T-helper 2 cell (primary cell): ENCODE measurements around the gene RNH1.

ENCODE experiments used
- DNase-seq, 5 experiments: peaks; one replicate each; pipeline versions ENCODE4 v3.0.0 to v3.0.0-alpha.2; 2012 to 2022

RNH1 gene

DNA sequence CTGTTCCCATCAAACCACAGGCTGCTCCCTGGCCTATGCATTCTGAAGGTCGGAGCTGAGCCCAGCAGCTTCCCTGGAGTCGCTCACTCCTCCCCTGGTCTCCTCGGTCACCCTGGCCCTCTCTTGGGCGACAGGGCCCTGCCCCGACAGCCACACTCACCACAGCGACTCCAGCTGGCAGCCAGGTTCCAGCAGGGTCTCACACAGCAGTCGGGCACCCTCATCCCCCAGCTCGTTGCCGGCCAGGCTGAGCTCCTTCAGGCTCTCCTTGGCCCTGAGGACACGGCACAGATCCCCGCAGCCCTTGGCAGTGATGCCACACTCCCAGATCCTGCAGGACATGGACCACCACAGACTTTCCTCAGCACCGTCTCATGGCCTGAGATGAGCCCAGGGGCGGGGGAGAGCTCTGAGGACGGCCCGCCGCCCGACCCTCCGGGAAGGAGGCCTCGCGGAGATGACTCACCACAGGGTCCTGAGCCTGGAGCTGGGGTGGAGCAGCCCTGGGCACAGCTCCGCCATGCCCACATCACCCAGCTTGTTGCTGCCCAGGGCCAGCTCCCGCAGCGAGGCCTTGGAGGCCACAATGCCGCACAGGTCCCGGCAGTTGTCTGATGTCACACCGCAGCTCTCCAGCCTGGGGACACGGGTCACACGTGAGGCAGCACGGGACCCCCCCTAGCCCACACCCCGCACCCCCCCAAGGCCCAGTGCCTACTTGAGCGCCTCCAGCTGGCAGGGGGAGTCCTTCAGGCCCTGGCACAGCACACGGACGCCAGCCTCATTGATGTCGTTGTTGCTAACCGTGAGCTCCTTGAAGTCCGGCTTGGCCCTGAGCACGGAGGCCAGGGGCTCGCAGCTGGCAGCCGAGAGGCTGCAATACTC is 8.5 kb downstream of the RNH1 start:
- no peak for DNase-seq

DNA sequence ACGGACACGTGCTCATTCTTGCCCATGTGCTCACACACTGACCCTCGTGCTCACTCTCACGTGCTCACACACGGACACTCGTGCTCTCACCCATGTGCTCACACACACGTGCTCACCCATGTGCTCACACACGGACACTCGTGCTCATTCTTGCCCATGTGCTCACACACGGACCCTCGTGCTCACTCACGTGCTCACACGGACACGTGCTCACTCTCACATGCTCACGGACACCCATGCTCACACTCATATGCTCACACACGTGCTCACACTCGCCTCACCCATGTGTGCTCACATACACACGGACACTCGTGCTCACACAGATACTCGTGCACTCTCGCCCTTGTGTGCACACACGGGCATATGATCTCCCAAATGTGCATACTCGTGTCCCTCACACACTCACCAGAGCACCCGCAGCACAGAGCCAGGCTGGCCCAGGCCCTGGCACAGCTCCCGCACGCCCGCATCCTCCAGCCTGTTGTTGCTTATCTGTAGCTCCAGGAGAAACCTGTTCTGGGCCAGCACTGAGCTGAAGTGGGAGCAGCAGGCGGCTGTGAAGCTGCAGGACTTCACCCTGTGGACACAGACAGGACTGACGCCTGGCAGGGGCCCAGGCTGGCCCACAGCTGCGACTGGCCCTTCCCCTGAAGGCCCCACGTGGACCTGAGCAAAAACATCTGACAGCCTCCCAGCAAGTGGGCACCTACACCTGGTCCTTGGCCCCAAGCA is 9.3 kb downstream of the RNH1 start:
- no peak for DNase-seq

DNA sequence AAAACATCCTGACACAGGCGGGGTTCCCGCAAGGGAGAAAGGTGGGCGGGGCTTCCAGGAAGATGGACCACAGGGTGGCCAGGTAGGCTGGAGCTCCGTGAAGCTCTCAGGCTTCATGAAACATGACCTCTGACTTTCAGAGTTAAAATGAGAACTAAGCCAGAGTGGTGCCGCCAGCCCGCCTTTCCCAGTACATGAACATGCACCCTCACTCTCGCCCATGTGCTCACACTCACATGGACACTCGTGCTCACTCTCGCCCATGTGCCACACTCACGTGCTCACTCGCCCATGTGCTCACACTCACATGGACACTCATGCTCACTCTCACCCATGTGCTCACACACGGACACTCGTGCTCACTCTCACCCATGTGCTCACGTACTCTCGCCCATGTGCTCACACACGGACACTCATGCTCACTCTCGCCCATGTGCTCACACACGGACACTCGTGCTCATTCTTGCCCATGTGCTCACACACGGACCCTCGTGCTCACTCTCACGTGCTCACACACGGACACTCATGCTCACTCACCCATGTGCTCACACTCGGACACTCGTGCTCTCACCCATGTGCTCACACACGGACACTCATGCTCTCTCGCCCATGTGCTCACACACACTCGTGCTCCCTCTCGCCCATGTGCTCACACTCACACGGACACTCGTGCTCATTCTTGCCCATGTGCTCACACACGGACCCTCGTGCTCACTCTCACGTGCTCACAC is 10.0 kb downstream of the RNH1 start:
- no peak for DNase-seq

DNA sequence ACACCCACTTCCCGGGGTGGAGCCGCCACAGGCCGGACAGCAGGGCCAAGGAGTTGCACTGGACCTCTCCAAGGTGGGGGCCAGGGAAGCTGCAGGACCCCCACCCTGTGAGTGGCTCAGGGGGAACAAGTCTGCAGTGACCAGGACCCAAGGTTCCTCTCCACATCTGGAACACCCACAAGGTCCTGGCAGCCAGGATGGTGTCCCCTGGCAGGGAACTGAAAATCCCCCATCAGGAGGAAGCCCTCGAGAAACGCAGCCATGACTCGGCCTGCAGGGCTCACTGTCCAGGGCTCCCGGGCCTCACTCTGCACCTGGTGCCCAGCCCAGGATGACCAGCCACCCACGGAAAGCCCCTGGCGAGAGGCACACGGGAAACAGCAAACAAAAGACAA is 11.5 kb downstream of the RNH1 start:
- DNase-seq = no peak

DNA sequence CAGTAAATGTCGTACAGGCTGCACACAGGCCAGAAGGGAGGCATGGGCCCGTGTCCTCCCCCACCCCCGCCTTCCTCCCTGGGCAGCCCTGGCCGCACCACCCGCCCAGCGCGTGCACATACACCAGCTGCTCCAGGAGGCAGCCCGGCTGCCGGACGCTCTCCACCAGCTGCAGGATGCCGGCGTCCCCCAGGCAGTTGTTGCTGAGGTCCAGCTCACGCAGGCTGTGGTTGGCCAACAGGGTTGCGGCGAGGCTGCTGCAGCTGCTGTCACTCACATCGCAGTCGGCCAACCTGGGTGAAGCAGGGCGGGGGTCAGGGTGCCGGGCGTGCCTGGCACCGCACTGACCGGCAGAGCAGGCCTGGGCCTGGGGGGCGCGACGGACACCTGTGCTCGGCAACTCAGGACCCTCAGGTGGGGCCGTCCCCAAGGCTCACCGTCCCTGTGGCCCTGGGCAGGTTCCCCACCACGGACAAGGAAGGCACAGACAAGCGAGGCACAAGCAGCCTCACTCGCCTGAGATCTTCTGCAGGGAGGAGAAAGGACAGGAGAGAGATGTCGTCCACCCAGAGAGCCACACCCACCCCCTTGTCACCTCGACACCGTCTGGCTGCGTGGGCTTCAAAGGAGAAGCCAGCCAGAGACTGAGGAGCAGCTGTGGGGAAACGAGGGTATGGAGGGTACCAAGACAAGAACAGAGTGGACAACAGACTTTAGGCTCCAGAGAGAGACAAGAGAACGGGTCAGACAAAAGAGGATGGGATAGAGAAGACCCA is 12.1 kb downstream of the RNH1 start:
- DNase-seq = no peak

DNA sequence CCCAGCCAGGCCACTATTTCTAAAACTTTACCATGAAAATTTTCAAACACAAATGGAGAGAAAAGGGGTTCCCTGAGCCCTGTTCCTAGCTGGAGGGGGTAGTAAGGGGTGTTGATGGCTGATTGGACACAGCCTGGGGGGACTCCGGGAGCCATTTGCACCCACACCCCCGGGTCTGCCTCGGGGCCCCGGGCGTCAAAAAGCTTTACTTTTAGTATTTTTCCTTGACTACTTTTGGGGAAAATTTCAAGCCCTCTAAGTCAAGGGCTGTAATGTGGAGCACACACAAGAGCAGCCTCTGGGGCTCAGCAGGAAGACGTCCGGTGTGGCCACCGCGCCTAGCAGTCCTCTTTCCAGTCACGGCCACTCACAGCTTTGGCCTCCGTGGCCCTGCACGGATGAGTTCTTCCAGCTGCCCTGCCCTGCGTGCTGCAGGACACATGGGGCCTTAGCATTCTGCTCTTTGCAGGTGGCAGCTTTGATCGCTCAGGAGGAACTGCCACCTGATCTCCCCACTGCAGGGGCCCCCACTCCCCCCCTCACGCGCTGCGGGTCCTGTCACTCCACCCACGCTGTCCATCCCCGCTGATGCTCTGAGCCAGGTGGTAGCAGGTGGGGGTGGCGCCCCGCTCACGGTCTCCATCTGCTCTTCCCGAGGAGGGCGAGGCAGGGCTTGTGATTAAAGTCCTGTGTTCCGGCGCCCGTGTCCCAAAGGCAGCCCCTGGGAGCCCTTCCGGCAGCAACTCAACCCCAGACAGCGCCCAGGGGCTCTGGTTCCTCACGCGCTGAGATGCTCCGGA is 14.4 kb downstream of the RNH1 start:
- DNase-seq = no peak

DNA sequence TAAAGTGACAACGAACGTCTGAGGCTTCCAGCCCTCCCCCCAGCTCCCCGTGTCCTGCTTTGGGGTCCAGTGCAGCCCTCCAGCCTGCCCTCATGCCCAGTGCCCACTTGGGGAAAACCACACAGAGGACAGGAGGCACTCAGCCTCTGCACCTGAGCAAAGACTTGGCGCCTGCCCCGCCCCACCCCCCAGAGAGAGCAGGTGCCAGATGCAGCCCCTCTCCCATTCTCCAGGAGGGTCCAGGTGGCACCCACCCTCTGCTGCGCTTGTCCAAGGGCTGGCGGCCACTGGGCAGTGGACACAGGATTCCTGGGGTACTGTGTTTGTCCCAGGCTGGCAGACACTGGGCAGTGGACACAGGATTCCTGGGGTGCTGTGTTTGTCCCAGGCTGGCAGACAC is 15.7 kb downstream of the RNH1 start:
- no peak for DNase-seq

DNA sequence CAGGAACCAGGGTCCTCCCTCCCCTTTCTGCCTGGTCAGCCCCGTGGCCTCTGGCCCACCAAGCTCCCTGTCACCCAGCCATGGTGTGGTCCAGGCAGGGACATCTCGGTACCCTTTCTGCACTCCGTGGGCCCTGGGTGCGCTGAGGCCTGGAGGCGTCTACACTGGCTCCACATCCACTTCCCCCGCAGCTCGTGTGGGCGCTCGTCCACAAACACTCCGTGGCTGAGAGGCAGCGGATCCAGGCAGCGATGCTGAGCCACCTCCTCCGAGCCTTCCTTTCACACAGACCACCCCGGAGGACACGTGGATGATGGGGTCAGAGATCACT is 16.1 kb downstream of the RNH1 start:
- no peak for DNase-seq

DNA sequence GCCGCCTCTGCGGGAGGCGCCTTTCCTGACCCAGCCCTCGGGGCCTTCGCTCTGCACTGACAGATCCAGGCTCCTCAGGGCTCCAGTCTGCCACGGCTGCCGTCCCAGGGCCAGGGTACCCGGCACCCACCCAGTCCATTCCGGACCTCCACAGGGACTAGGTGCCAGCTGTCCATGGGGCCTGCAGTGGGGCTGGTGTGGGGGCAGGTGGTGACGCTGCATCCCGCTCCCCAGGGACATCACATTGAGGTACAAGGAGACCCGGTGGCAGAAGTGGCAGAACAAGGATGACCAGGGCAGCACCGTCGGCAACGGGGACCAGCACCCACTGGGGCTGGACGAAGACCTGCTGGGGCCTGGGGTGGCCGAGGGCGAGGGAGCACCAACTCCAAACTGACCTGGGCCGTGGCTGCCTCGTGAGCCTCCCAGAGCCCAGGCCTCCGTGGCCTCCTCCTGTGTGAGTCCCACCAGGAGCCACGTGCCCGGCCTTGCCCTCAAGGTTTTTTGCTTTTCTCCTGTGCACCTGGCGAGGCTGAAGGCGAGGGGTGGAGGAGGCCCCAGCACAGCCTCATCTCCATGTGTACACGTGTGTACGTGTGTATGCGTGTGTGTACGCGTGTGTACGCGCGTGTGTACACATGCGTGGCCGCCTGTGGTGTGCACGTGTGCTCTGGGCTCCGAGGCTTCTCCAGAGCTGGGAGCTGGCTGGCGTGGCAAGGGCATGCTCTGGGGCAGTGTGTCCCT is 16.7 kb downstream of the RNH1 start:
- no peak for DNase-seq

DNA sequence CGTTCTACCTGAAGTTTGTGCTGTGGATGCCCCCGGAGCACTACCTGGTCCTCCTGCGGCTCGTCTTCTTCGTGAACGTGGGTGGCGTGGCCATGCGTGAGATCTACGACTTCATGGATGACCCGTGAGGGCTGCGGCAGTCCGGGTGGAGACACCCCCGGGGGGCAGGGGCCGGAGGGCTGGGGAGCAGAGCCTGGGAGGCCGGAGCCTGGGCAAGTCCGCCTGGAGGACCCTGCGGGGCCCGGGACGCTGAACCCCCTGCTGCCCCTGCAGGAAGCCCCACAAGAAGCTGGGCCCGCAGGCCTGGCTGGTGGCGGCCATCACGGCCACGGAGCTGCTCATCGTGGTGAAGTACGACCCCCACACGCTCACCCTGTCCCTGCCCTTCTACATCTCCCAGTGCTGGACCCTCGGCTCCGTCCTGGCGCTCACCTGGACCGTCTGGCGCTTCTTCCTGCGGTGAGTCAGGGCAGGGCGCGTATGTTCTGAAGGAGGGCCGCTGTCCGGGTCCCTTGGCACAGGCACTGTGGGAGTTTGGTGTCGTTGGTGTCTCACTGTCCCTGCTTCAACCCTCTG is 17.3 kb downstream of the RNH1 start:
- DNase-seq = no peak

DNA sequence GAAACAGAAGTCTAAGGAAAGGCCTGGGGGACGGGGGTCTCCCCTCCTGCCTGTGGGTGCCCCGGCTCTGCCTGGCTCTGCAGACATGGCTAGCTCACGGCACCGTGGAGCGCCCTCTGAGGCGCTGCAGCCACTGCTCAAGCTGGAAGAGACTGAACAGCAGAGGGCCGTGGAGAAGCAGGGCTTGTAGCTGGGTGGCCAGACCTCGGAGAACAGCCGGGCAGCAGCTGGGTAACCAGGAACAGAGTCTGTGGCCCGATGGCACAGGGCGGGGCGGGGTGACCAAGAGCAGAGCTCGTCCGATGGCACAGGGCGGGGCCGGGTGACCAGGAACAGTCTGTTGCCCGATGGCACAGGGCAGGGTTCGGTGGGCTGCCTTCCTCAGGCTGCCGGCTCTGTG is 18.1 kb downstream of the RNH1 start:
- no peak for DNase-seq

DNA sequence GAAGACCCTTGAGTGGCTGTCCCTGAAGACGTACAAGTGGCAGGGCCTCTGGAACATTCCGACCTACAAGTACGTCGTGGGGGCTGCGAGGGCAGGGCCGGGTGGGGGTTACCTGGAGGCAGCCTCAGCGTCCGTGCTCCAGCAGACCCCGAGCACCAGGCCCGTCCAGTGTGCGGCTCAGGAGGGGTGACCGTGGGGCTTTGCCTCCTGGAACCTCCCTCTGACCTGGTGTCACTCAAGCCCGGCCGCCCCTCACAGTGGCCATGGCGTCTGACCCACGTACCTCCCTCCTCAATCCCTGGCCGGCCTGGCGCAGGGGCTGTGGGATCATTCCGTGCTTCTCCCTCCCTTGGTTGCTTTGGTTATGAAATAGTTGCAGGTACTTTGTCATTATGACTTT is 18.5 kb downstream of the RNH1 start:
- DNase-seq = no peak

DNA sequence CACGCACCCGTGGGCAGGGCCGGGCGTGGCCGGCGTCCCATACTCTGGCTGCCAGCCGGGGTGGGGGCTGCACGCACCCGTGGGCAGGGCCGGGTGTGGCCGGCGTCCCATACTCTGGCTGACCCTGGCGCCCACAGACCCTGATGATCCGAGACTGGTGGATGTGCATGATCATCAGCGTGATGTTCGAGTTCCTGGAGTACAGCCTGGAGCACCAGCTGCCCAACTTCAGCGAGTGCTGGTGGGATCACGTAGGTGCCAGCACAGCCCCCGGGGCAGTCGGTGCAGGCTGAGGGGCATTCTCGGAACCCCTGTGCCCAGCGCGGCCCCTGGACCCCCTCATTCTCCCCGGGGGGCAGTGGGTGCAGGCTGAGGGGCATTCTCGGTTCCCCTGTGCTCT is 19.0 kb downstream of the RNH1 start:
- no peak for DNase-seq

DNA sequence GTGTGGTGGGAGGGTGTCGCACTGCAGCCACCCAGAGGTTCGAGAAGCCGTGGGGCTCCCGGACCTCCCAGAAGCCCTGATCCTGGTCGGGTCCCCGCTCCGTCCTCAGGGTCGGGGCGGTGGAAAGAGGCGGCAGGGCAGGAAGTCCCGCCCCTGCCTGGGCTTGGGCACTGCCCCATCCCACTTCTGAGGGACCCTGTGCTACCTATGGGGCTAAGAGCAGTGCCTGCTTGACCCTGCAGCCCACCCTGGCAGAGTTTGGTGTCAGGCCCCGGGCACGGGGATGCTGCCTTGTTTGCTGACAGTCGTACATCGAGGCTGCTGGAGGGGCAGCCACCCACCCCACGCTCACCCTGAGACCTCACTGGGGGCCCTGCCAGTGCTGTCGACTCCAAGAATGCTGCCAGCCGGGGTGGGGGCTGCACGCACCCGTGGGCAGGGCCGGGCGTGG is 19.4 kb downstream of the RNH1 start:
- no peak for DNase-seq

DNA sequence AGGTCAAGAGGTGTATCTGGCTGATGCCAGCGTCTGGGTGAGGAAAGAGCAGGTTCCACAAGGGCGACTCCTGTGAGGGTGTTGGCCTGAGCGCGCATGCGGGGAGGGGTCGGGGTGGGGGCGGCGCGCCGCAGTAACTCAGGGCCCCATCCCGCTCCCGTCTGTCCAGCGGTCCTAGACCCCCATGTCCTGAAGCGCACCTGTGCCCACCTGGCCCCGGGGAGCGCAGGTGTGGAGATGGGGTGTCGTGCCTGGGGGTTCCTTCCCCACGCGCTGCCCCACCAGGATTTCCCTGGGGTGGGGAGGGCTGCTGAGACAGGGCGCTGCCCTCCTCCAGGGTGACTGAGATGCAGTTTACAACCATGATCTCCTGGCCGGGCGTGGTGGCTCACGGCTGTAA is 20.9 kb downstream of the RNH1 start:
- no peak for DNase-seq

DNA sequence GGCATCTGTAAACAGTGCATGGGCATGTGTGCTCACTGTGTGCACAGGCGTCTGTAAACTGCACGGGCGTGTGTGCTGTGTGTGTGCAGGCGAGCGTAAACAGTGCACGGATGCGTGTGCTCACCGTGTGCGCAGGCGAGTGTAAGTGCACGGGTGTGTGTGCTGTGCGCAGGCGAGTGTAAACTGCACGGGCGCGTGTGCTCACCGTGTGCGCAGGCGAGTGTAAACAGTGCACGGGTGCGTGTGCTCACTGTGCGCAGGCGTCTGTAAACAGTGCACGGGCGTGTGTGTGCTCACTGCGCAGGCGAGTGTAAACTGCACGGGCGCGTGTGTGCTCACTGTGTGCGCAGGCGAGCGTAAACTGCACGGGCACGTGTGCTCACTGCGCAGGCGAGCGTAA is 22.4 kb downstream of the RNH1 start:
- no peak for DNase-seq

DNA sequence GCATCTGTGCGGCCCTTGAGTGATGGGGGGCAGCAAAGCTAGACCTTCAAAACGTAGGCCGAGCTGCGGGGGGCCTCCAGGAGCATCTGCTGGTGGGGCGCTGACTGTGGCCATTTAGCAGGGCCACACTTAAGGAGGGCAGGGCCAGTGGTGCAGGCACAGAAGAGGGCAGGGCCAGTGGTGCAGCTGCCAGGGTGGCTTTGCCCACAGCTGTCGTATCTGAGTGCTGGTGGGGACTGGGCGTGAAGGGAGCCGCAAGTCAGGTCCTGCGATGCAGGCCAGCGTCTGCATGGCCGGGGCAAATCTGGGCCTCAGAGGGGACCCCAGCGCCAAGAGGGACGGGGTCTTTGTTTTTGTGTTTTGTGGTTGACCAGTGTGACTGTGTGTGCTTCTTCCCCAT is 27.7 kb downstream of the RNH1 start:
- no peak for DNase-seq

DNA sequence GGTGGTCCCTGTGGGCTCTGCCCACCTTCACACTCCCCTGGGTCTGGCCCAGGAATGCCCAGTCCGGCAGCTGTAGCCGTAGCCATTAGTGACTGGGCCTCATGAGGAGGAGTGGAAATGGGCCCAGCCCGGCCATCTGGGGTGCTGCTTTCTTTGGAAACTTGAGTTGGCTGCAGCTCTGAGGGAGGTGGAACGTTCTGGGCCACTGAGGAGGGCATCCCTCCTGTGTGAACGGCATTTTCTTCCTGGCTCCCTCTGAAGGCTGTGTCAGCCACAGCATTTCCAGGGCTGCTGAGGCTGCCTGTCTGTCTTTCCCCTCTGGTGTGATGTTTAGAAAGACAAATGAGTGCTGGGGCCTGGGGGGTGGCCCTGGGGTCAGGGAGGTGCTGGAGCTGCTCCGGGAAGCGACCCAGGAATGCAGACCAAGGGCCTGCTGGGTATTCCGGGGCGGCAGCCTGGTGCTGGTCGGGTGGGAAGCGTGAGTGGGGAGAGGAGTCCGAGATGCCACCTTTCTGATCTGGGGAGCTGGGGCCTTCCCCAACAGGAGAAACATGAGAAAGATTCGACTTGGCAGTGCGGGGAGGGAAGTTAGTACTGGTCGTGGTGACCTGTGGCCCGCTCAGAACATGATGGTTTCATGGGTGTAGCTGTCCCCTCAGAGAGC is 29.9 kb downstream of the RNH1 start:
- DNase-seq = no peak

DNA sequence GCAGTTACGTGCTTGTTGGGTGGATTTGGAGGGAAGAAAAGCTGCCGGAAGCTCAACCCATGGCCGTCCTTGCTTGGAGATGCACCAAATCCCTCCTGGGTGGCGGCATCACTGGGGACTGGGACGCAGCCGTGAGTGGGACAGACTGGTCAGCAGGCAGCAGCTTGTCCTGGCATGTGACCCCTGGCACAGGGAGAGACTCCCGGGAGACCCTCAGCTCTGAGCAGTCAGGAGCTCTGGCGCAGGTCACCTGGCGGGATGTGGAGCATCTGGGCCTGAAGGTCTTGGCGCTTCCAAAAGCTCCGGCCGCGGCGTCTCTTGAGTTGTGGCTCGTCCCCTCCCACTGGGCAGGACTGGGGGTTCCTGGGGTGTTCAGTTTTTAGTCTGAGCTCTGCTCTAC is 30.6 kb downstream of the RNH1 start:
- no peak for DNase-seq

DNA sequence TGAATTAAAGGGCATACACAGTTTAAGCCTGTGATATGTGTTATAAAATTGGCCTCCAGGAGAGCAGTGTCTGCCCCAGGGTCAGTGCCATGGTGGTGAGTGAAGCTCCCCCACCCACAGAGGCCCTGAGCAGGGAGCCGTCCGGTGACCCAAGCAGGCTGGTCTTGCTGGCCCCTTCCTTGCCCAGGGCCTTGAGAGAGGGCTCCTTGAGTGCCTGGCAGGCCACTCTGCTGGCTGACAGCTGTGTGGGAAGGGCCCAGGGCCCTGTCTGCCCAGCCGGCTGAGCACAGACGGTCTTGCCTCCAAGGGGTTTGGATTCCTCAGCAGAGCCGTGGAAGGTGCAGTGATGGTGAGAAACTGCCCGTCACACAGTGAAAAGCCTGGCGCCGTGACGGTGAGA is 31.1 kb downstream of the RNH1 start:
- no peak for DNase-seq
